Activated CD4-positive, alpha-beta T cell treated with anti-CD3 and anti-CD28 coated beads, Interleukin-2, Interleukin-6, amounts not matched to agents 100 ng/mL and 50 ng/mL, durations not matched to agents 16 hours and 8 hours (primary cell): ENCODE measurements around the gene SBSN.
"Not testable (repeated sequence)": the region's sequence is repeated elsewhere in the genome, so short reads cannot be mapped to it uniquely, and the experiment has no call there.

ENCODE experiments used
- DNase-seq: peaks from one replicate; pipeline ENCODE4 v3.0.0-alpha.2; 2020

The SBSN gene

GRCh38 chr19:35502751-35503150 lies 25.4 kb downstream of the SBSN start:
- DNase-seq = no peak

- DNase-seq = no peak
These were observed 26.4 kb downstream of the SBSN start for GRCh38 chr19:35501684-35502083.

GRCh38 chr19:35500611-35501010 lies 27.5 kb downstream of the SBSN start:
- DNase-seq = no peak

GRCh38 chr19:35498984-35499527 lies 29.1 kb downstream of the SBSN start:
- DNase-seq = no peak

GRCh38 chr19:35498220-35498619 lies 29.9 kb downstream of the SBSN start:
- DNase-seq = no peak

- DNase-seq = no peak
These were observed 30.7 kb downstream of the SBSN start for GRCh38 chr19:35497406-35497805.

- peak; percentile 74 for DNase-seq
These were observed 32.7 kb downstream of the SBSN start for GRCh38 chr19:35495107-35496064.

- DNase-seq = no peak
These were observed 34.1 kb downstream of the SBSN start for GRCh38 chr19:35493971-35494370.

- DNase-seq = no peak
These were observed 36.2 kb downstream of the SBSN start for GRCh38 chr19:35491836-35492360.

GRCh38 chr19:35490364-35490763 lies 37.7 kb downstream of the SBSN start, which contains the start of gene KRTDAP:
Gene KRTDAP (minus strand): TSS chr19:35490464. CDS start chr19:35490442, 22 bp downstream.
- DNase-seq = no peak

- no peak for DNase-seq
These were observed 39.4 kb downstream of the SBSN start for GRCh38 chr19:35488677-35489076.

- no peak for DNase-seq
These were observed 40.4 kb downstream of the SBSN start for GRCh38 chr19:35487656-35488182.

GRCh38 chr19:35486268-35486708 lies 41.8 kb downstream of the SBSN start:
- DNase-seq = no peak

- no peak for DNase-seq
These were observed 43.7 kb downstream of the SBSN start for GRCh38 chr19:35484252-35485036.

GRCh38 chr19:35483089-35483488 lies 45.0 kb downstream of the SBSN start:
- DNase-seq = no peak

GRCh38 chr19:35478794-35479677 lies 49.1 kb downstream of the SBSN start:
- DNase-seq = no peak

- DNase-seq = peak; percentile 8
These were observed 52.0 kb downstream of the SBSN start for GRCh38 chr19:35476149-35476548.

- DNase-seq = not testable (repeated sequence)
These were observed 53.5 kb downstream of the SBSN start for GRCh38 chr19:35474594-35474993.

- no peak for DNase-seq
These were observed 54.0 kb downstream of the SBSN start for GRCh38 chr19:35474104-35474503.
